PC-3 (cell line): Measurements from ENCODE around the gene ARGFX. TPM values are rescaled to one million over a fixed set of nuclear protein-coding genes. Genes with fewer than 3 reads are reported as not detected.
"Not testable (repeated sequence)": the region's sequence is repeated elsewhere in the genome, so short reads cannot be mapped to it uniquely, and the experiment has no call there.

Experiments
- ATAC-seq: fragments of 200-7000 bp; cut with Tn5 transposase; 2 replicates; pipeline ENCODE4 v1.9.1; 2020; ENCODE audit warnings: mild to moderate bottlenecking, moderate library complexity
- BruUV-seq: library from RNA; stranded (reverse); fragments of 400-500 nt; replicated peaks from 2 replicates; lab custom pipeline; 2021; lab: Mats Ljungman, UMichigan
- CTCF ChIA-PET: fragments of 300-600 bp; sonication (Branson Sonifier 250); formaldehyde crosslinking; loops from one replicate; lab custom pipeline; 2022; ENCODE audit warnings: antibody characterized with exemption; lab: Charles Lee
- POLR2A ChIA-PET: fragments of 300-600 bp; sonication (Branson Sonifier 250); formaldehyde crosslinking; loops from one replicate; lab custom pipeline; 2022; ENCODE audit warnings: antibody characterized with exemption; ENCODE audit not compliant: unreplicated experiment; lab: Charles Lee
- DNase-seq: peaks from one replicate; pipeline ENCODE4 v3.0.0-alpha.2; 2015
- H2AFZ ChIP-seq: fragments of 300-600 bp; sonication (generic); 2 replicates; pipeline ENCODE4 v1.6.0; 2016; ENCODE audit warnings: antibody characterized with exemption, low read length
- H3F3A ChIP-seq: fragments of 300-600 bp; sonication (generic); one replicate; pipeline ENCODE4 v1.6.0; 2017; ENCODE audit warnings: antibody characterized with exemption, low read length, control low read depth, mild to moderate bottlenecking; ENCODE audit not compliant: unreplicated experiment
- H3K27ac ChIP-seq: fragments of 300-600 bp; sonication (generic); 2 replicates; pipeline ENCODE4 v1.5.1; 2016; ENCODE audit warnings: mild to moderate bottlenecking, low read length
- H3K27me3 ChIP-seq: fragments of 300-600 bp; sonication (generic); 2 replicates; pipeline ENCODE4 v1.6.1; 2016; ENCODE audit warnings: low read length, mixed read lengths
- H3K36me3 ChIP-seq: fragments of 300-600 bp; sonication (generic); 2 replicates; pipeline ENCODE4 v1.6.1; 2016; ENCODE audit warnings: low read depth, mixed run types, low read length, mixed read lengths
- H3K4me1 ChIP-seq: fragments of 300-600 bp; sonication (generic); 2 replicates; pipeline ENCODE4 v1.5.1; 2016; ENCODE audit warnings: low read length; ENCODE audit not compliant: insufficient read depth
- H3K4me2 ChIP-seq: fragments of 300-600 bp; sonication (generic); 2 replicates; pipeline ENCODE4 v1.6.0; 2016; ENCODE audit warnings: low read length
- H3K4me3 ChIP-seq: fragments of 300-600 bp; sonication (generic); 2 replicates; pipeline ENCODE4 v1.5.1; 2016; ENCODE audit warnings: mild to moderate bottlenecking, low read length, mixed read lengths
- H3K79me2 ChIP-seq: fragments of 300-600 bp; sonication (generic); 2 replicates; pipeline ENCODE4 v1.6.1; 2017; ENCODE audit warnings: low read length, mixed read lengths
- H3K9ac ChIP-seq: fragments of 300-600 bp; sonication (generic); 2 replicates; pipeline ENCODE4 v1.6.0; 2016; ENCODE audit warnings: mild to moderate bottlenecking, low read length
- H3K9me2 ChIP-seq: fragments of 300-600 bp; sonication (generic); replicated peaks from 2 replicates; pipeline ENCODE4 v1.6.1; 2016; ENCODE audit warnings: mixed run types, low read length, mixed read lengths
- H3K9me3 ChIP-seq: fragments of 300-600 bp; sonication (generic); 2 replicates; pipeline ENCODE4 v1.6.1; 2016; ENCODE audit warnings: low read length, mixed read lengths
- H4K20me1 ChIP-seq: fragments of 300-600 bp; sonication (generic); 2 replicates; pipeline ENCODE4 v1.6.1; 2016; ENCODE audit warnings: low read length, mixed read lengths
- CTCF ChIP-seq: fragments of 300-600 bp; sonication (generic); conservative IDR thresholded peaks from 2 replicates; pipeline ENCODE4 v1.5.1; 2017; ENCODE audit warnings: antibody characterized with exemption, low read depth, mild to moderate bottlenecking, low read length
- EZH2 ChIP-seq: fragments of 300-600 bp; sonication (generic); IDR thresholded peaks from one replicate; pipeline ENCODE4 v1.6.1; 2017; ENCODE audit warnings: antibody characterized with exemption, mild to moderate bottlenecking, low read length; ENCODE audit not compliant: unreplicated experiment
- EZH2phosphoT487 ChIP-seq: fragments of 300-600 bp; sonication (generic); IDR thresholded peaks from 2 replicates; pipeline ENCODE4 v1.6.1; 2018; ENCODE audit warnings: mild to moderate bottlenecking, antibody characterized with exemption, low read length, borderline replicate concordance
- intact Hi-C: fragments of 100-400 bp; cut with micrococcal nuclease; formaldehyde crosslinking; loops from 2 replicates; pipeline ENCODE4 v1.9.0; 2023
- total RNA-seq: library from RNA; depleted of rRNA; stranded (reverse); fragments of >200 nt; gene quantifications from 2 replicates; pipeline ENCODE4 v1.2.3, GENCODE V29; 2014

ARGFX gene
- total RNA-seq, 1 experiment from 2014 or later = not detected

DNA sequence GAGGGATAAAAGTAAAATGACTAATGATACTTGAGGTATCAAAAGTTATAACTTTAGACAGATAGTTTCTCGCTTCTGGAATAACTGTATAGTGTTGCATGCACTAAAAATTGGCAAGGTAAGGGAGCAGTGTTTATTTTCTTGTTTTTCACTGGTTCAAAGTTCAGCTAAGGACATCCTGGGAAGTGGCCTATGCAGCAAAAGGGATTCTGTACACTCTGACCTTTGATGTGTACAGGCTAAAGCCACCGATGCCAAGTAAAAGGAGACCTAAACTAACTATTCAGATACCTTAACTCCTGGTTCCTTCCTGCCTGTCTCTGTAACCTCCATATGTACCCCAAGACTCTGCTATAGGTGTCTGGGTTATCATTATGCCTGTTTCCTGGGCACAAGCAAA is 27.1 kb downstream of the ARGFX start:
- Histone ChIP-seq H3K4me1 (no peaks in the 10 kb centered on the region), H3K27ac (no peak overlapping the region), H3K4me3 (no peak overlapping the region), H3K79me2 (no peaks in the 10 kb centered on the region), H3K9me2 (no peaks in the 10 kb centered on the region), H3K9ac (no peak overlapping the region), H3K36me3 (no peaks in the 10 kb centered on the region), H4K20me1 (no peaks in the 10 kb centered on the region), H3K9me3 (no peaks in the 10 kb centered on the region), H3K27me3 (peaks cover 21% of the 10 kb centered on the region), H2AFZ (no peak overlapping the region), H3K4me2 (no peak overlapping the region), H3F3A (no peaks in the 10 kb centered on the region)
- intact Hi-C loops = no loop called here
- no peak for ATAC-seq
- ChIA-PET CTCF (no interaction called here), POLR2A (no interaction called here)
- no peak for DNase-seq
- no TSS peak for BruUV-seq
- TF ChIP-seq EZH2phosphoT487 (no peak), CTCF (no peak), EZH2 (no peak)

- no peak for DNase-seq
- no peak overlapping the region for H3K4me2 ChIP-seq
- H2AFZ ChIP-seq = no peak overlapping the region
- POLR2A ChIA-PET = no interaction called here
- TF ChIP-seq EZH2 = no peak
- no peak for TF ChIP-seq EZH2phosphoT487
- TF ChIP-seq CTCF = no peak
- H3K4me3 ChIP-seq = no peak overlapping the region
- H3K27ac ChIP-seq = no peak overlapping the region
- H3K27me3 ChIP-seq = peaks cover 12% of the 10 kb centered on the region
- no TSS peak for BruUV-seq
- H3K36me3 ChIP-seq = no peaks in the 10 kb centered on the region
- H3K79me2 ChIP-seq = no peaks in the 10 kb centered on the region
- CTCF ChIA-PET = no interaction called here
- no peaks in the 10 kb centered on the region for H3K4me1 ChIP-seq
- no peaks in the 10 kb centered on the region for H3K9me2 ChIP-seq
- H3K9ac ChIP-seq = no peak overlapping the region
- ATAC-seq = no peak
- H3F3A ChIP-seq = no peaks in the 10 kb centered on the region
- no peaks in the 10 kb centered on the region for H4K20me1 ChIP-seq
- intact Hi-C loops = no loop called here
- no peaks in the 10 kb centered on the region for H3K9me3 ChIP-seq
These were observed 28.1 kb downstream of the ARGFX start for GRCh38 chr3:121595765-121596406.

DNA sequence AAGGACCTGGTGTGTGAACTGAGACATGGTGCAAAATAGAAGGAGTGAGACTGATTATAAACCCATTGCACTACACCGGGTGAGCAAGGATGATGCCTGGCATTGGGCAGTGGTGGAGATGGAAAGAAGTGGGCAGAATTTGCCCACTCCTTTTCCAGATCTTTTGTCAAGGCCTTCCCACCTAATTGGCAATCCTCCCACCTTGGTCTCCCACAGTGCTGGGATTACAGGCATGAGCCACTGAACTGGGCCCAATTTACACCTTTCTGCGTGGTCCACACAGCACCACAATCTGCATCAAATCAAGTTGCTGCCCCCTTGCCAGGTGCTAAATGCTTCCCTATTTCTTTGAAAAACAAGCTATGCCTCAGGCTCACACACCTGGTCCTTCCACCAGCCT is 30.8 kb downstream of the ARGFX start:
- ATAC-seq = no peak
- Histone ChIP-seq H3K4me3 (no peak overlapping the region), H3K9me3 (no peaks in the 10 kb centered on the region), H3K27me3 (no peaks in the 10 kb centered on the region), H2AFZ (no peak overlapping the region), H3K27ac (no peak overlapping the region), H3K9ac (no peak overlapping the region), H3F3A (no peaks in the 10 kb centered on the region), H3K79me2 (no peaks in the 10 kb centered on the region), H3K9me2 (no peaks in the 10 kb centered on the region), H3K36me3 (no peaks in the 10 kb centered on the region), H3K4me1 (no peaks in the 10 kb centered on the region), H3K4me2 (no peak overlapping the region), H4K20me1 (no peaks in the 10 kb centered on the region)
- intact Hi-C loops = no loop called here
- no TSS peak for BruUV-seq
- TF ChIP-seq EZH2phosphoT487 (no peak), CTCF (no peak), EZH2 (no peak)
- ChIA-PET CTCF (no interaction called here), POLR2A (no interaction called here)
- DNase-seq = no peak

- CTCF ChIA-PET, BruUV-seq, intact Hi-C loops, H3K4me2 ChIP-seq, H3K79me2 ChIP-seq, H3K9ac ChIP-seq, H3F3A ChIP-seq, H3K9me2 ChIP-seq, ATAC-seq, H3K27ac ChIP-seq, H4K20me1 ChIP-seq, H2AFZ ChIP-seq, POLR2A ChIA-PET, H3K9me3 ChIP-seq, H3K4me1 ChIP-seq, H3K36me3 ChIP-seq, DNase-seq, H3K27me3 ChIP-seq, H3K4me3 ChIP-seq: not testable (repeated sequence)
These were observed 32.2 kb downstream of the ARGFX start for GRCh38 chr3:121599900-121600299.
